ENCODE measurements around the gene CDPF1.

DNA sequence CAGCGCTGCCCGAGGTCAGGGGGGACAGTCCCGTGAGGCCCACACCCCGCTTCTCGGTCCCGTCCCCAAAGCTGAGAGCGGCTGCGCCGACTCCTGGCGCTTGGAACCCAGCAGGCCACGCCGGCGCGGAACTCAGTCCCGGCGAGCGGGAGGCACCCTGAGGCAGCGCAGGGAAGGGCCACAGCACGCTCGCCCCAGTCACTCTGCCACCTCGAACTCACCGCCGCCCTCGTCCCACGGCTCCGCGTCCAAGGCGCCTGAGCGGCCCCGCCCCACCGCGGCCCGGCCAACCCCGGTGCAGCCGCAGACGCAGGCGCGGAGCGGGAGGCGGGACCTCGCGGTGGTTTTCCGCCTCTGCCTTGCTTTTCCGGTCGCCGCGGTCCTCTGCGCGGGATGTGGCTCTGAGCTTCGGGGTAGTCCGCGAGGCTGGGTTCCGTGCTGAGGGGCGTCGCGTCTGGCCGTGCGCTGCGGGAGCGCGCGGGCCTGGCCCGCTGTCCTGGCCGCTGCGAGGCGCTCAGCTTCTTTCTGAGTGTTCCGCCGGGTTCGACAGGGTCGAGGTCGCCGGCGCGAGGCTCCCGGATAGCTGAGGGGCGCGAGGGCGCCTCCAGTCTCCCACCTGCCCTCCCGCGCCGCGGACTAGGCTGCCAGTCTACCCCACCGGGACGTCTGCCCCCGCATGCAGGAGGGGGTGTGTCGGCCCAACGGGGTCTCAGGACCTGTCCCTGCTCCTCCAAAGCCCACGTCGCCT, at the start of gene CDPF1:
- TF ChIP-seq POLR2AphosphoS5 (IDR thresholded peaks at IDR 0.05; ENCODE audit: low read depth, low read length) (peak; percentile 89), TAF1 (IDR thresholded peaks at IDR 0.05; ENCODE audit: borderline replicate concordance, low read depth, low read length) (peak; percentile 49), POLR2A (IDR thresholded peaks at IDR 0.05; ENCODE audit: low read depth, low read length) (peak; percentile 88)
